ENCODE data around the gene SYNGR1.
A peak's percentile ranks its signal among the peaks of the same experiment; 100 is the strongest.
"Not testable (repeated sequence)": the region's sequence is repeated elsewhere in the genome, so short reads cannot be mapped to it uniquely, and the experiment has no call there.

Gene SYNGR1

GRCh38 chr22:39355805-39356204 lies 6.0 kb downstream of the SYNGR1 start:
- not testable (repeated sequence) for H4K8ac ChIP-seq (ENCODE audit: low read depth, low read length)
- no CpG with 5 or more reads among the region's 14 CpGs for WGBS, 2 donors (ENCODE audit: extremely low coverage in 2 of 2, insufficient read length in 2 of 2, insufficient replicate concordance in 1 of 2)
- H3K4me1 ChIP-seq (ENCODE audit: control insufficient read depth in 2 of 2, insufficient read depth in 1 of 2, low read depth in 1 of 2, low read length in 2 of 2): peaks cover 4 to 16% of the 10 kb centered on the region in 2 donors

GRCh38 chr22:39356464-39356863 lies 6.7 kb downstream of the SYNGR1 start:
- Histone ChIP-seq H2BK15ac (ENCODE audit: low read length) (no peak overlapping the region), H3K27ac (replicated peaks; ENCODE audit: low read length) (no peak overlapping the region), H3K9ac (ENCODE audit: low read depth, low read length, poor library complexity) (no peak overlapping the region), H3K4me3 (ENCODE audit: low read length in 2 of 2) (peak overlapping the region in 1 of 2 donors; percentile 51), H2BK5ac (ENCODE audit: low read length) (peak overlapping the region; percentile 22), H3K23ac (ENCODE audit: low read depth, low read length, poor library complexity) (no peak overlapping the region), H3K9me3 (replicated peaks in 1 of 2; ENCODE audit: control insufficient read depth in 2 of 2, insufficient read depth in 1 of 2, low read depth in 1 of 2, low read length in 2 of 2) (peaks cover 0 to 4% of the 10 kb centered on the region in 2 donors), H3K36me3 (replicated peaks in 1 of 2; ENCODE audit: control insufficient read depth in 2 of 2, insufficient read depth in 2 of 2, low read length in 2 of 2) (peaks cover 6 to 11% of the 10 kb centered on the region in 2 donors), H2AK5ac (ENCODE audit: low read depth, low read length) (peak overlapping the region; percentile 18), H3K4me1 (ENCODE audit: control insufficient read depth in 2 of 2, insufficient read depth in 1 of 2, low read depth in 1 of 2, low read length in 2 of 2) (peaks cover under 1 to 11% of the 10 kb centered on the region in 2 donors), H3K14ac (ENCODE audit: low read length) (no peak overlapping the region), H3K4ac (ENCODE audit: low read length) (no peak overlapping the region), H2BK120ac (ENCODE audit: low read depth, low read length) (no peak overlapping the region), H3K4me2 (ENCODE audit: insufficient read depth, low read length, poor library complexity, severe bottlenecking) (no peak overlapping the region), H4K8ac (ENCODE audit: low read depth, low read length) (no peak overlapping the region), H2BK12ac (ENCODE audit: low read length) (no peak overlapping the region), H3K79me1 (ENCODE audit: low read depth, low read length) (peaks cover 10% of the 10 kb centered on the region), H4K91ac (ENCODE audit: low read depth, low read length, poor library complexity) (no peak overlapping the region), H2AFZ (ENCODE audit: low read length) (no peak overlapping the region), H3K18ac (ENCODE audit: low read length) (no peak overlapping the region), H3K27me3 (ENCODE audit: control insufficient read depth in 3 of 3, insufficient read depth in 3 of 3, low read depth in 1 of 3, low read length in 3 of 3) (no peaks in the 10 kb centered on the region)
- no peak for DNase-seq (ENCODE audit: low spot score)
- WGBS, 2 donors (ENCODE audit: extremely low coverage in 2 of 2, insufficient read length in 2 of 2, insufficient replicate concordance in 1 of 2): no CpG with 5 or more reads among the region's 5 CpGs

More at GRCh38 chr22:39355805-39356204, 6.0 kb downstream of the SYNGR1 start:
- H2BK120ac ChIP-seq (ENCODE audit: low read depth, low read length); H4K91ac ChIP-seq (ENCODE audit: low read depth, low read length, poor library complexity); H3K9ac ChIP-seq (ENCODE audit: low read depth, low read length, poor library complexity); H3K4me3 ChIP-seq (ENCODE audit: low read length in 2 of 2); H2BK5ac ChIP-seq (ENCODE audit: low read length); H3K18ac ChIP-seq (ENCODE audit: low read length); H2BK12ac ChIP-seq (ENCODE audit: low read length); H3K4ac ChIP-seq (ENCODE audit: low read length); H2BK15ac ChIP-seq (ENCODE audit: low read length); H3K23ac ChIP-seq (ENCODE audit: low read depth, low read length, poor library complexity); H3K9me3 ChIP-seq (replicated peaks in 1 of 2; ENCODE audit: control insufficient read depth in 2 of 2, insufficient read depth in 1 of 2, low read depth in 1 of 2, low read length in 2 of 2); H2AK5ac ChIP-seq (ENCODE audit: low read depth, low read length); H3K27me3 ChIP-seq (ENCODE audit: control insufficient read depth in 3 of 3, insufficient read depth in 3 of 3, low read depth in 1 of 3, low read length in 3 of 3); H3K4me2 ChIP-seq (ENCODE audit: insufficient read depth, low read length, poor library complexity, severe bottlenecking); H3K27ac ChIP-seq (replicated peaks; ENCODE audit: low read length); DNase-seq (ENCODE audit: low spot score); H3K79me1 ChIP-seq (ENCODE audit: low read depth, low read length); H2AFZ ChIP-seq (ENCODE audit: low read length); H3K14ac ChIP-seq (ENCODE audit: low read length): not testable (repeated sequence)
- H3K36me3 ChIP-seq (replicated peaks in 1 of 2; ENCODE audit: control insufficient read depth in 2 of 2, insufficient read depth in 2 of 2, low read length in 2 of 2): peaks cover 6 to 11% of the 10 kb centered on the region in 2 donors

- not testable (repeated sequence) for H3K9ac ChIP-seq (ENCODE audit: low read depth, low read length, poor library complexity); H3K4ac ChIP-seq (ENCODE audit: low read length)
These were observed 7.6 kb downstream of the SYNGR1 start for GRCh38 chr22:39357110-39358108.

DNA sequence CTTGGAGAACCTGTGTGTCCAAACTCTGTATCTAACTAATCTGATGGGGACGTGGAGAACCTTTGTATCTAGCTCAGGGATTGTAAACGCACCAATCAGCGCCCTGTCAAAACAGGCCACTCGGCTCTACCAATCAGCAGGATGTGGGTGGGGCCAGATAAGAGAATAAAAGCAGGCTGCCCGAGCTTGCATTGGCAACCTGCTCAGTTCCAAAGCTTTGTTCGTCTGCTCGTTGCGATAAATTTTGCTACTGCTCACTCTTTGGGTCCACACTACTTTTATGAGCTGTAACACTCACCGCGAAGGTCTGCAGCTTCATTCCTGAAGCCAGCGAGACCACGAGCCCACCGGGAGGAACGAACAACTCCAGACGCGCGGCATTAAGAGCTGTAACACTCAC lies 8.4 kb downstream of the SYNGR1 start:
- not testable (repeated sequence) for DNase-seq (ENCODE audit: low spot score); H3K27me3 ChIP-seq (ENCODE audit: control insufficient read depth in 3 of 3, insufficient read depth in 3 of 3, low read depth in 1 of 3, low read length in 3 of 3); H2BK5ac ChIP-seq (ENCODE audit: low read length); H3K4me2 ChIP-seq (ENCODE audit: insufficient read depth, low read length, poor library complexity, severe bottlenecking); H3K27ac ChIP-seq (replicated peaks; ENCODE audit: low read length); H3K18ac ChIP-seq (ENCODE audit: low read length); H2BK120ac ChIP-seq (ENCODE audit: low read depth, low read length); H4K91ac ChIP-seq (ENCODE audit: low read depth, low read length, poor library complexity); H3K4ac ChIP-seq (ENCODE audit: low read length); H3K79me1 ChIP-seq (ENCODE audit: low read depth, low read length); H3K23ac ChIP-seq (ENCODE audit: low read depth, low read length, poor library complexity); H3K36me3 ChIP-seq (replicated peaks in 1 of 2; ENCODE audit: control insufficient read depth in 2 of 2, insufficient read depth in 2 of 2, low read length in 2 of 2); H3K9me3 ChIP-seq (replicated peaks in 1 of 2; ENCODE audit: control insufficient read depth in 2 of 2, insufficient read depth in 1 of 2, low read depth in 1 of 2, low read length in 2 of 2); H4K8ac ChIP-seq (ENCODE audit: low read depth, low read length); H2AK5ac ChIP-seq (ENCODE audit: low read depth, low read length); H2BK12ac ChIP-seq (ENCODE audit: low read length); H3K14ac ChIP-seq (ENCODE audit: low read length); H2AFZ ChIP-seq (ENCODE audit: low read length); H2BK15ac ChIP-seq (ENCODE audit: low read length); H3K9ac ChIP-seq (ENCODE audit: low read depth, low read length, poor library complexity); H3K4me3 ChIP-seq (ENCODE audit: low read length in 2 of 2)
- peaks cover 0 to 11% of the 10 kb centered on the region in 2 donors for H3K4me1 ChIP-seq (ENCODE audit: control insufficient read depth in 2 of 2, insufficient read depth in 1 of 2, low read depth in 1 of 2, low read length in 2 of 2)
- no CpG with 5 or more reads among the region's 17 CpGs for WGBS, 2 donors (ENCODE audit: extremely low coverage in 2 of 2, insufficient read length in 2 of 2, insufficient replicate concordance in 1 of 2)

More at GRCh38 chr22:39357110-39358108, 7.6 kb downstream of the SYNGR1 start:
- not testable (repeated sequence) for H3K9me3 ChIP-seq (replicated peaks in 1 of 2; ENCODE audit: control insufficient read depth in 2 of 2, insufficient read depth in 1 of 2, low read depth in 1 of 2, low read length in 2 of 2); H2BK5ac ChIP-seq (ENCODE audit: low read length); H3K27me3 ChIP-seq (ENCODE audit: control insufficient read depth in 3 of 3, insufficient read depth in 3 of 3, low read depth in 1 of 3, low read length in 3 of 3); H2BK12ac ChIP-seq (ENCODE audit: low read length); H3K4me3 ChIP-seq (ENCODE audit: low read length in 2 of 2); H4K91ac ChIP-seq (ENCODE audit: low read depth, low read length, poor library complexity); H3K27ac ChIP-seq (replicated peaks; ENCODE audit: low read length); H3K79me1 ChIP-seq (ENCODE audit: low read depth, low read length); H2BK15ac ChIP-seq (ENCODE audit: low read length); H2AK5ac ChIP-seq (ENCODE audit: low read depth, low read length); H3K4me2 ChIP-seq (ENCODE audit: insufficient read depth, low read length, poor library complexity, severe bottlenecking); H3K23ac ChIP-seq (ENCODE audit: low read depth, low read length, poor library complexity); H3K4me1 ChIP-seq (ENCODE audit: control insufficient read depth in 2 of 2, insufficient read depth in 1 of 2, low read depth in 1 of 2, low read length in 2 of 2); H2BK120ac ChIP-seq (ENCODE audit: low read depth, low read length); H4K8ac ChIP-seq (ENCODE audit: low read depth, low read length); H2AFZ ChIP-seq (ENCODE audit: low read length); DNase-seq (ENCODE audit: low spot score); H3K36me3 ChIP-seq (replicated peaks in 1 of 2; ENCODE audit: control insufficient read depth in 2 of 2, insufficient read depth in 2 of 2, low read length in 2 of 2); H3K14ac ChIP-seq (ENCODE audit: low read length); H3K18ac ChIP-seq (ENCODE audit: low read length)
- no CpG with 5 or more reads among the region's 53 CpGs for WGBS, 2 donors (ENCODE audit: extremely low coverage in 2 of 2, insufficient read length in 2 of 2, insufficient replicate concordance in 1 of 2)
